Hepatocyte (in vitro differentiated cells): ENCODE data around the gene UCHL5. TPM values are rescaled to one million over a fixed set of nuclear protein-coding genes. Genes with fewer than 3 reads are reported as not detected.

ENCODE experiments used
- DNase-seq: peaks from one replicate; pipeline ENCODE4 v3.0.0-alpha.2; 2016; ENCODE audit warnings: low spot score
- H2AFZ ChIP-seq: fragments of 200-600 bp; sonication (generic); 2 replicates; pipeline ENCODE4 v1.6.0; 2016; ENCODE audit warnings: antibody characterized with exemption, mild to moderate bottlenecking
- H3K27ac ChIP-seq: fragments of 200-600 bp; sonication (generic); 2 replicates; pipeline ENCODE4 v1.5.1; 2016; ENCODE audit warnings: mild to moderate bottlenecking
- H3K27me3 ChIP-seq: fragments of 200-600 bp; sonication (generic); 2 replicates; pipeline ENCODE4 v1.6.1; 2016
- H3K36me3 ChIP-seq: fragments of 200-600 bp; sonication (generic); replicated peaks from 2 replicates; pipeline ENCODE4 v1.5.1; 2016; ENCODE audit warnings: low read depth; ENCODE audit not compliant: insufficient read depth
- H3K4me1 ChIP-seq: fragments of 200-600 bp; sonication (generic); 2 replicates; pipeline ENCODE4 v1.5.1; 2016; ENCODE audit warnings: mild to moderate bottlenecking, moderate library complexity; ENCODE audit not compliant: insufficient read depth
- H3K4me2 ChIP-seq: fragments of 200-600 bp; sonication (generic); 2 replicates; pipeline ENCODE4 v1.6.0; 2016
- H3K4me3 ChIP-seq: fragments of 200-600 bp; sonication (generic); 2 replicates; pipeline ENCODE4 v1.5.1; 2016; ENCODE audit warnings: mild to moderate bottlenecking
- H3K79me2 ChIP-seq: fragments of 200-600 bp; sonication (generic); 2 replicates; pipeline ENCODE4 v1.6.0; 2017; ENCODE audit warnings: mild to moderate bottlenecking
- H3K9me2 ChIP-seq: fragments of 200-600 bp; sonication (generic); replicated peaks from 2 replicates; pipeline ENCODE4 v1.6.0; 2017; ENCODE audit warnings: mild to moderate bottlenecking; ENCODE audit not compliant: insufficient read depth
- H3K9me3 ChIP-seq: fragments of 200-600 bp; sonication (generic); 2 replicates; pipeline ENCODE4 v1.5.1; 2016; ENCODE audit warnings: low read depth, mild to moderate bottlenecking
- H4K20me1 ChIP-seq: fragments of 200-600 bp; sonication (generic); 2 replicates; pipeline ENCODE4 v1.6.0; 2016; ENCODE audit warnings: mild to moderate bottlenecking; ENCODE audit not compliant: insufficient read depth, poor library complexity, severe bottlenecking
- EZH2 ChIP-seq: fragments of 200-600 bp; sonication (generic); IDR thresholded peaks from 2 replicates; pipeline ENCODE4 v1.6.1; 2016; ENCODE audit warnings: antibody characterized with exemption, mild to moderate bottlenecking, borderline replicate concordance
- EZH2phosphoT487 ChIP-seq: fragments of 200-600 bp; sonication (generic); IDR thresholded peaks from one replicate; pipeline ENCODE4 v1.6.1; 2018; ENCODE audit warnings: antibody characterized with exemption, mild to moderate bottlenecking, low read depth, moderate library complexity; ENCODE audit not compliant: unreplicated experiment, severe bottlenecking
- whole genome bisulfite sequencing: methylation state at CpG from one replicate; pipeline ENCODE4 v1.1.6; 2016; ENCODE audit warnings: low lambda C conversion rate; ENCODE audit errors: missing lambda C conversion rate; 5-methylcytosine and 5-hydroxymethylcytosine counted together
- polyA plus RNA-seq: library from polyadenylated mRNA; unstranded; fragments of >200 nt; fragmentation: Nextera tagmentation; extraction: Ambion mirVana; gene quantifications from 2 replicates; pipeline ENCODE4 v1.2.1, GENCODE V29; 2016
- total RNA-seq: library from RNA; depleted of rRNA; stranded (reverse); fragments of >200 nt; gene quantifications from 2 replicates; pipeline ENCODE4 v1.2.3, GENCODE V29; 2014
- TF ChIP-seq, protein P1 (sequence below): fragments of 200-600 bp; sonication (generic); IDR thresholded peaks from 2 replicates; pipeline ENCODE4 v1.5.1; 2016; ENCODE audit warnings: antibody characterized with exemption, mild to moderate bottlenecking; ENCODE audit not compliant: poor library complexity

The UCHL5 gene
- total and polyA plus RNA-seq, 2 experiments from 2014 or later: 34.9 to 36.6 TPM

DNA sequence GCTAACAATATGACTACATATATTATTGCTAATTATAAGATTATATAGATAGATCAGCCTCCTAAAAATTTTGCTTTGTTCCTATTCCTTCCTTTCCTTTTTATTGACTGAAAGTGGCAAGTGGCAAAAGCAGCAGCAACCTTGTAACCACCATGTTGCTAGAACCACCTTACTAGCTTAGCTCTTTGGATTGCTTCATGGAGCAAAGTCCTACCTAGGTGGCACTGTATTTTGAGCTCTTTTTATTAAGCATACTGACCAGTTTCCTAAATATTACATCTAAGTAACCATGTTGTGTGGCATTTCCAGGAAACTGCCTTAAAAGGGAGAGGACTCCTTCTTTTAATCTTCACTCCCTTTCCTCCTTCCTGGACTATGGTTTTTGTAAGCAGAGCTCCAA lies 90.8 kb downstream of the UCHL5 start:
- Histone ChIP-seq H2AFZ (no peak overlapping the region), H4K20me1 (no peaks in the 10 kb centered on the region), H3K4me2 (no peak overlapping the region), H3K36me3 (no peaks in the 10 kb centered on the region), H3K4me3 (no peak overlapping the region), H3K9me2 (no peaks in the 10 kb centered on the region), H3K9me3 (no peaks in the 10 kb centered on the region), H3K27me3 (no peaks in the 10 kb centered on the region), H3K4me1 (no peaks in the 10 kb centered on the region), H3K79me2 (no peaks in the 10 kb centered on the region), H3K27ac (no peak overlapping the region)
- no peak for DNase-seq
- TF ChIP-seq EZH2 (no peak), EZH2phosphoT487 (no peak)
- TF ChIP-seq, protein P1, sequence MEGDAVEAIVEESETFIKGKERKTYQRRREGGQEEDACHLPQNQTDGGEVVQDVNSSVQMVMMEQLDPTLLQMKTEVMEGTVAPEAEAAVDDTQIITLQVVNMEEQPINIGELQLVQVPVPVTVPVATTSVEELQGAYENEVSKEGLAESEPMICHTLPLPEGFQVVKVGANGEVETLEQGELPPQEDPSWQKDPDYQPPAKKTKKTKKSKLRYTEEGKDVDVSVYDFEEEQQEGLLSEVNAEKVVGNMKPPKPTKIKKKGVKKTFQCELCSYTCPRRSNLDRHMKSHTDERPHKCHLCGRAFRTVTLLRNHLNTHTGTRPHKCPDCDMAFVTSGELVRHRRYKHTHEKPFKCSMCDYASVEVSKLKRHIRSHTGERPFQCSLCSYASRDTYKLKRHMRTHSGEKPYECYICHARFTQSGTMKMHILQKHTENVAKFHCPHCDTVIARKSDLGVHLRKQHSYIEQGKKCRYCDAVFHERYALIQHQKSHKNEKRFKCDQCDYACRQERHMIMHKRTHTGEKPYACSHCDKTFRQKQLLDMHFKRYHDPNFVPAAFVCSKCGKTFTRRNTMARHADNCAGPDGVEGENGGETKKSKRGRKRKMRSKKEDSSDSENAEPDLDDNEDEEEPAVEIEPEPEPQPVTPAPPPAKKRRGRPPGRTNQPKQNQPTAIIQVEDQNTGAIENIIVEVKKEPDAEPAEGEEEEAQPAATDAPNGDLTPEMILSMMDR: no peak

GRCh38 chr1:192967901-192968300 lies 91.3 kb downstream of the UCHL5 start:
- H3K9me3 ChIP-seq: no peaks in the 10 kb centered on the region
- no peaks in the 10 kb centered on the region for H3K79me2 ChIP-seq
- H4K20me1 ChIP-seq: no peaks in the 10 kb centered on the region
- no peak overlapping the region for H2AFZ ChIP-seq
- 58% methylated on average over 1 of the region's 1 CpG for WGBS
- no peak overlapping the region for H3K27ac ChIP-seq
- DNase-seq: no peak
- no peaks in the 10 kb centered on the region for H3K4me1 ChIP-seq
- H3K9me2 ChIP-seq: no peaks in the 10 kb centered on the region
- H3K27me3 ChIP-seq: no peaks in the 10 kb centered on the region
- H3K4me2 ChIP-seq: no peak overlapping the region
- no peak overlapping the region for H3K4me3 ChIP-seq
- no peak for TF ChIP-seq EZH2
- no peak for TF ChIP-seq EZH2phosphoT487
- TF ChIP-seq, protein P1: no peak
- no peaks in the 10 kb centered on the region for H3K36me3 ChIP-seq

DNA sequence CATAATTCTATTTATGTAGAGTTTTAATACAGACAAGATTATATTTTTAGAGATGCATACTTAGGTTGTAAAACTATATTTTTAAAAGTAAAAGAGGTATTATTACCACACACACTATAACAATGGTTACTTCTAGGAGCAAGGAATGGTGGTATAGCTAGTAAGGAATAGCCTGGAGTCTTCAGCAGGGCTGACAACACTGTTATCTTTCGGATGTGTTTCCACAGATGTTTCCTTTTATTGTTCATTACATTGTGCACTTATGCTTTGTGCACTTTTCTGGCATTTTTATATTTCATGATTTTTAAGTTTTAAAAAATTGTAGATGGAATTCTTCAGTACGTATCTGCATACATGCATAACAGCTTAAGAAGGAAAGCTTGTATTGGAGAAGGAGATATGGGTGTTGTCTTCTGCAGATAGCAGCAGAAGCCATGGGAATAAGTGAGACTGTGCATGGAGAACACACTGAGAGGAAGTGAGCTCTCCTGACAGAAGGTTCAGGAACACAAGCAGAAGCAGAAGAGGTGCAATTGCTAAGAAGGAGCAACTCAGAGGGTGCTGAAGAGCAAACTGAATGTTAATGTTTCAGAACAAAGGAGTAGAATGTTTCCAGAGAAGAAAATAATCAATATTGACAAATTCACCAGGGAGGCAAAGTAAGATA lies 91.8 kb downstream of the UCHL5 start:
- Histone ChIP-seq H2AFZ (no peak overlapping the region), H3K4me2 (no peak overlapping the region), H3K4me3 (no peak overlapping the region), H3K79me2 (no peaks in the 10 kb centered on the region), H3K9me3 (no peaks in the 10 kb centered on the region), H3K27me3 (no peaks in the 10 kb centered on the region), H3K9me2 (no peaks in the 10 kb centered on the region), H3K27ac (no peak overlapping the region), H3K4me1 (no peaks in the 10 kb centered on the region), H3K36me3 (no peaks in the 10 kb centered on the region), H4K20me1 (no peaks in the 10 kb centered on the region)
- no peak for DNase-seq
- no peak for TF ChIP-seq EZH2
- TF ChIP-seq, protein P1: no peak
- TF ChIP-seq EZH2phosphoT487: no peak
- 88% methylated on average over 2 of the region's 2 CpGs for WGBS

- DNase-seq: no peak
- no peak overlapping the region for H3K4me3 ChIP-seq
- H3K36me3 ChIP-seq: no peaks in the 10 kb centered on the region
- H3K79me2 ChIP-seq: no peaks in the 10 kb centered on the region
- no peaks in the 10 kb centered on the region for H3K27me3 ChIP-seq
- TF ChIP-seq EZH2phosphoT487 (no peak), EZH2 (no peak)
- TF ChIP-seq, protein P1: no peak
- WGBS: 99% methylated on average over 2 of the region's 2 CpGs
- no peaks in the 10 kb centered on the region for H3K4me1 ChIP-seq
- no peak overlapping the region for H3K27ac ChIP-seq
- H3K9me3 ChIP-seq: no peaks in the 10 kb centered on the region
- no peaks in the 10 kb centered on the region for H4K20me1 ChIP-seq
- H2AFZ ChIP-seq: no peak overlapping the region
- no peak overlapping the region for H3K4me2 ChIP-seq
- H3K9me2 ChIP-seq: no peaks in the 10 kb centered on the region
These were observed 93.1 kb downstream of the UCHL5 start for GRCh38 chr1:192966073-192966472.
